Hair follicular keratinocyte (primary cell): ENCODE measurements around the gene TAS2R46. TPM values are rescaled to one million over a fixed set of nuclear protein-coding genes. Genes with fewer than 3 reads are reported as not detected.

Experiments used
- total RNA-seq: library from RNA; depleted of rRNA; stranded (reverse); fragments of >200 nt; gene quantifications from 2 replicates; pipeline ENCODE4 v1.2.3, GENCODE V29; 2015

Gene TAS2R46
- not detected in 2 replicates for total RNA-seq

GRCh38 chr12:11062194-11062593 is at the start of gene TAS2R46:
TAS2R46 (minus strand) TSS chr12:11062294; CDS start chr12:11062294, 0 bp downstream.

DNA sequence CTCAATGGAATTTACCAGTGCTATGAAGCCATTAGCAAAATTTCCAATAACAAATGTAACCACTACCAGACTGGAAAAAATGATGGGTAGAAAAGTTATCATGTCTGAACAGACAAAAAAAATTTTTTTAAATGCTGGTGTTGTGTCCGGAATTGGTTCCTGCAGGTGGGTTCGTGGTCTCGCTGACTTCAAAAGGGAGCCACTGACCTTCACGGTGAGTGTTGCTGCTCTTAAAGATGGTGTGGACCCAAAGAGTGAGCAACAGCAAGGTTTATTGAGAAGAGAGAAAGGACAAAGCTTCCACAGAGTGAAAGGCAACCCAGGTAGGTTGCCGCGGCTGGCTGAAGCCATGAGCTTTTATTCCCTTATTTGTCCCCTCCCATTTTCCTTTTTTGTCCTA is 30.0 kb upstream of the TAS2R46 start, which contains the start of gene TAS2R43:
TAS2R43 (minus strand) TSS at position 186 of the 400 bp plus-strand sequence; CDS start at position 102, 84 bp downstream.

DNA sequence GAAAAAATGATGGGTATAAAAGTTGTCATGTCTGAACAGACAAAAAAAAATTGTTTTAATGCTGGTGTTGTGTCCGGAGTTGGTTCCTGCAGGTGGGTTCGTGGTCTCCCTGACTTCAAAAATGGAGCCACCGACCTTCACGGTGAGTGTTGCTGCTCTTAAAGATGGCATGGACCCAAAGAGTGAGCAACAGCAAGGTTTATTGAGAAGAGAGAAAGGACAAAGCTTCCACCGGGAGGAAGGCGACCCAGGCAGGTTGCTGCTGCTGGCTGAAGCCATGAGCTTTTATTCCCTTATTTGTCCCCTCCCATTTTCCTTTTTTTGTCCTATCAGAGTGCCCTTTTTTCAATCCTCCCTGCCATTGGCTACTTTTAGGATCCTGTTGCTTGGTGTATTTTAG is 30.8 kb downstream of the TAS2R46 start, which contains the start of gene TAS2R31:
TAS2R31 (minus strand) TSS at position 101 of the 400 bp plus-strand sequence; CDS start at position 29, 72 bp downstream.

GRCh38 chr12:11022520-11022919 is 39.6 kb downstream of the TAS2R46 start, which contains the start of gene TAS2R19:
TAS2R19 (minus strand) TSS chr12:11022620; CDS start chr12:11022571, 49 bp downstream.

Other genes with a start within 250 kb of the TAS2R46 start
- gene TAS2R10, start 235.9 kb downstream of the TAS2R46 start, total RNA-seq: 0.31 TPM in 1 of 2 replicates, not detected in the other
- 0.31 TPM in 1 of 2 replicates, not detected in the other for gene PRR4, start 212.8 kb downstream of the TAS2R46 start, total RNA-seq
- 0.76 and 9.7 TPM in 2 replicates for gene PRH1, start 178.0 kb downstream of the TAS2R46 start, total RNA-seq
- gene TAS2R13, start 152.7 kb downstream of the TAS2R46 start, total RNA-seq: not detected in 2 replicates
- not detected in 2 replicates for gene PRH2, start 133.1 kb downstream of the TAS2R46 start, total RNA-seq
- 0.19 and 0.70 TPM in 2 replicates for gene TAS2R14, start 123.0 kb downstream of the TAS2R46 start, total RNA-seq
- not detected in 2 replicates for gene TAS2R50, start 75.4 kb downstream of the TAS2R46 start, total RNA-seq
- 0.08 and 0.19 TPM in 2 replicates for gene TAS2R20, start 64.0 kb downstream of the TAS2R46 start, total RNA-seq
- 0.39 TPM in 1 of 2 replicates, not detected in the other for gene TAS2R19, start 39.7 kb downstream of the TAS2R46 start, total RNA-seq
- 0.39 TPM in 1 of 2 replicates, not detected in the other for gene TAS2R31, start 30.9 kb downstream of the TAS2R46 start, total RNA-seq
- gene TAS2R43, start 30.0 kb upstream of the TAS2R46 start, total RNA-seq: not detected in 2 replicates
- gene TAS2R30, start 72.3 kb upstream of the TAS2R46 start, total RNA-seq: 0.08 TPM in 1 of 2 replicates, not detected in the other
- gene SMIM10L1, start 108.9 kb upstream of the TAS2R46 start, total RNA-seq: 3.5 and 4.1 TPM in 2 replicates
- gene TAS2R42, start 124.6 kb upstream of the TAS2R46 start, total RNA-seq: not detected in 2 replicates
- gene PRB3, start 207.4 kb upstream of the TAS2R46 start, total RNA-seq: not detected in 2 replicates
- not detected in 2 replicates for gene PRB4, start 248.1 kb upstream of the TAS2R46 start, total RNA-seq